HG02642 (cell line): ENCODE data around the gene CCDC197.

Source experiments
- ATAC-seq: cut with Tn5 transposase; IDR thresholded peaks from one replicate; pipeline ENCODE4 v1.9.1; 2021; ENCODE audit warnings: mild to moderate bottlenecking; ENCODE audit not compliant: unreplicated experiment, poor library complexity

The CCDC197 gene

DNA sequence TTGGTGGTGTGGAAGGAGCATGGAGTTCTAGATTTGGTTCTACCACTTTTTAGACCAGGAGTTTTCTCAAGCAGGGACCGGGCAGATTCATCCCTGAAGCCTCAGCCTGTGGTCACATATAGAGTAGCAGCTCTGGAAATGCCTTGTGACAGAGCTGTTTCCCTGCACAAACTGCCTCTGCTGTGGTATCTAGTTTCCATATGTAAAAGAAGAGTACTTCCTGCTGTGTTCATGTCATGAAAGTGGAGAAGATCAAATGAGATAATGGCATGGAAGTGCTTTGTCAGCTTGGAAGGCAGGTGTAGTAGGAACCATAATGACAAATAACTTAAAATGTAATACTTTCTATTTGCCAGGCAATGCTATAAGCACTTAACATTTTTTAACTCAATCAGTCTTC is 55.1 kb downstream of the CCDC197 start:
- no peak for ATAC-seq

DNA sequence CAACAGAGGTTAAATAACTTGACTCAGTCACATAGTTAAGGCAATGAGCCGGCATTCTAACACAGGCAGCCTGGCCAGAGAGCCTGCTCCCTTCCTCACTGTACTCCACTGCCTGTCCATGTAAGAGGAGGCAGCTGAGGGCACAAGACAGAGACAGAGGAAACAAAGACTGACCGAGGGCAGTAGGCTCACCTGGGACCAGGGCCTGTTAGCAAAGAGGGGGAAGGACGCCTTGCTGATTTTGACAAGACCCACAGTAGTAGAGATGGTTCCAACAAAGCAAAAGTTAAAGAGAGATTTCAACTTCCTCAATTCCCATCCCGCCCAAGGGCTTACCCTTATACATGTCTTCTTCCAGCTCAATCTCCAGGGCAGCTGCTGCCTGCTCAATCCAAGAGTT is 55.6 kb downstream of the CCDC197 start:
- no peak for ATAC-seq

- ATAC-seq = no peak
Observed at GRCh38 chr14:94054401-94054800, 57.3 kb downstream of the CCDC197 start.

DNA sequence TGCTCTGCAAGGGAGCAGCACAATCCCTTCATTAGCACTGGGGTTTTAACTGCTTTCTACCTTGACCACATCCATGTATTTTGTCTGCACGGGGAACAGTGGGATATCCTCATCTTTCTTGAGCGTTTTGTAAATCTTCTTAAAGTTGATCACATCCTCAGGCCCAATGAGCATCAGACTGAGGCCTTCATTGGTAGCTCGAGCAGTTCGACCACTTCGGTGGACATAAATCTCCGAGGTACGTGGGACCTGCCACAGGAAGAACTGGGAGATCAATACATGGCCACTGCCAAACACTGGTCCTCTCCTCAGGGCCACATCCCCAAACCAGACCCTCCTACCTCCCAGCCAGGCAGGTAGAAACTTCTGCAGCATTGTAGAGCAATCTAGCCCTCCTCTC is 57.8 kb downstream of the CCDC197 start:
- ATAC-seq = no peak

DNA sequence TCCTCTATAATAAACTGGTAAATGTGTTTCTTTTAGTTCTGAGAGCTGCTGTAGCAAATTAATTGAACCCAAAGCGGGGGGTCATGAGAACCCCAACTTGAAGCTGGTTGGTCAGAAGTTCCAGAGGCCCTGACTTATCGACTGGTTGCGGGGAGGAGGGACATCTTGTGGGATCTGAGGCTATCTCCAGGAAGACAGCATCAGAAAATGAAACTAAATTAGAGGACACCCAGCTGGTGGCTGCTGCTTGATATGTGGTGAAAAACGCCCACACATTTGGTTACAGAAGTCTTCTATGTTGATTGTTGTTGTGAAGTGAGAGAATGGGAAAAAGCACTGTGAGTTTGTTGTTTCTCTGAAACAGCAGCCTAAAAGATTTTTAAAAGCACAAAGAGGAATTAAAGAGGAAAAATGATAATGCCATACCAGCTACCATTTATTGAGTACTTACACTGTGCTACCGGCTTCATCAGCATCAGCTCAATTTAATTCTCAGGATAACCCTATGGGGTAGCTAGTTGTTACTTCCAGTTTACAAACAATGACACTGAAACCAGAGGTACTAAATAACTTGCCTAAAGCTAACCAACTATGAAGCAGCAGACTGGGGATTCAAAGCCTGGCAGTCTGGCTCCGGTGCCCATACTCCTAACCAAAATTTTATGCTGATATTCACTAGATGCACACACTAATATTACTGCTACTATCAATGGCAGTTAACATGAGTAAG is 59.6 kb downstream of the CCDC197 start:
- ATAC-seq = peak; percentile 71

GRCh38 chr14:94058128-94058673 is 61.1 kb downstream of the CCDC197 start:
- no peak for ATAC-seq
